ENCODE results near the gene MKX. TPM values are rescaled to one million over a fixed set of nuclear protein-coding genes. Genes with fewer than 3 reads are reported as not detected.

MKX gene
- total and polyA plus RNA-seq, 4 donors = 0.57 to 3.0 (median 2.0) TPM; not detected in 1

DNA sequence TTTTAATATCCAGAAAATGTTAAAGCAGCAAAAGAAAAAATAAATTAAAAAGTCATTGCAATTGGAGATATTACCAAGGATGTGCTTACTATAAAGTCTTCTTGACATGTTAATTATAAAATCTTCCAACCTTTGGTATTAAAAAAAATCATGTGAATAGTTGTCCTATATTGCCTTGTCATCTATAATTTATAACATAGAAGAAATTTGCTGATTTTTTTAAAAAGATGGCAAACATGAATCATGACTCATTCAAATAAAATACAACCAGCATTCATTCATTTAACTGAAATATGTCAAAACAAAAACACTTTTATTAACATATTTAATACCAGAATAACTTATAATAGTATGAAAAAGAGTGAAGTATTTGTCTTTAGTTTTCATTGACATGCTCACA lies 72.6 kb downstream of the MKX start:
- Histone ChIP-seq H3K27me3 (ENCODE audit: control insufficient read depth in 4 of 4, insufficient read depth in 4 of 4, low read length in 3 of 4) (no peaks in the 10 kb centered on the region), H3K36me3 (ENCODE audit: control insufficient read depth in 4 of 4, insufficient read depth in 3 of 4, low read depth in 1 of 4, low read length in 3 of 4) (no peaks in the 10 kb centered on the region), H3K27ac (ENCODE audit: low read depth in 1 of 2, low read length in 2 of 2) (no peak overlapping the region), H3K4me3 (ENCODE audit: low read depth in 1 of 3, low read length in 3 of 3) (no peak overlapping the region), H3K4me1 (ENCODE audit: control insufficient read depth in 4 of 4, insufficient read depth in 4 of 4, low read length in 3 of 4) (no peaks in the 10 kb centered on the region), H3K9me3 (ENCODE audit: control insufficient read depth in 4 of 4, low read length in 3 of 4) (no peaks in the 10 kb centered on the region), H3K9ac (ENCODE audit: low read depth in 1 of 2, low read length in 2 of 2) (no peak overlapping the region)
- no peak for TF ChIP-seq FOXA2 (IDR thresholded peaks at IDR 0.05)
- TF ChIP-seq SP1 (IDR thresholded peaks at IDR 0.05) = no peak
- no peak for TF ChIP-seq FOXA1 (IDR thresholded peaks at IDR 0.05)
- no peak for TF ChIP-seq GABPA (IDR thresholded peaks at IDR 0.05 in 1 of 2, conservative IDR thresholded peaks at IDR 0.05 in 1 of 2)
- DNase-seq (ENCODE audit: low spot score) = no peak

DNA sequence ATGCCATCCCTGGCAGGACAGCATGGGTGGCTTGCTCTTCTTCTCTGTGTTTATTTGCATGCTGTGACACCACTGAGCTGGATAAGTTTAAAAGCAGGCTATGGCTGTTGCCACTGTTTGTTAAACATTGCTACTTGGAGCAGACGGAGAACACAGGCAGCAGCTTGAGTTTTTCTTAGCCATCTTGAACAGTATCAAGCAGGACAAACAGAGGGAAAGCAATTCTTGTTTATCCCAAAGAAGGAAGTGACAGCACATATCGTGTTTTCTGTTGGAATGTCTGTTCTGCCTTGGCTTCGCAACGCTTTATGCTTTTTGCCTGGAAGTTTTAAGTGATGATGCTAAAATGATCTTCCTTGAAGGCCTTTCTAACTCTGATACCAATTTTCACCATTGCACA lies 73.8 kb downstream of the MKX start:
- 82% methylated on average over 4 of the region's 4 CpGs for WGBS
- no peaks in the 10 kb centered on the region for H3K36me3 ChIP-seq (ENCODE audit: control insufficient read depth in 4 of 4, insufficient read depth in 3 of 4, low read depth in 1 of 4, low read length in 3 of 4)
- H3K27ac ChIP-seq (ENCODE audit: low read depth in 1 of 2, low read length in 2 of 2) = no peak overlapping the region
- H3K9ac ChIP-seq (ENCODE audit: low read depth in 1 of 2, low read length in 2 of 2) = no peak overlapping the region
- H3K9me3 ChIP-seq (ENCODE audit: control insufficient read depth in 4 of 4, low read length in 3 of 4) = no peaks in the 10 kb centered on the region
- H3K27me3 ChIP-seq (ENCODE audit: control insufficient read depth in 4 of 4, insufficient read depth in 4 of 4, low read length in 3 of 4) = no peaks in the 10 kb centered on the region
- H3K4me3 ChIP-seq (ENCODE audit: low read depth in 1 of 3, low read length in 3 of 3) = no peak overlapping the region
- no peak for DNase-seq (ENCODE audit: low spot score)
- no peaks in the 10 kb centered on the region for H3K4me1 ChIP-seq (ENCODE audit: control insufficient read depth in 4 of 4, insufficient read depth in 4 of 4, low read length in 3 of 4)
- no peak for TF ChIP-seq TAF1 (conservative IDR thresholded peaks at IDR 0.05)
- no peak for TF ChIP-seq YY1 (IDR thresholded peaks at IDR 0.05)
- TF ChIP-seq HNF4A (conservative IDR thresholded peaks at IDR 0.05) = no peak

DNA sequence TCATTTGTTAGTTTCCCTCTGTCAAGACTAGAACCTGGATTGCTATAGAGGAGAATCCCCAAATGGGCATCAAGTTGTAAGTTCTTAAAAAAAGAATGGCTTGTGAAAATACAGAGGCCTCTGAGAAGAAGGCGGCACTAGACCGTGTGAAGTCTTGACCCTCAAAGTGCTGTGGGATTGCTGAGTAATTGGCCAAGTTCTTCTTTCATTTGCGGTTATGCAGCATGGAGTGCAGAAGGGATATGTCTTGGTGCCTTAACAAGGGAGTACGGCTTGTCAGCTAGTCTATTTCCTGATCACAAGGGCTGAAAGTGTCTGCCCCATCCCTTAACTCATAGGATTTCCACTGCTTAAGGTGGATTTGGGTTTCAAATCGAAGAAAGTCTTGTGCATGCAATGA lies 81.2 kb downstream of the MKX start:
- no peaks in the 10 kb centered on the region for H3K4me1 ChIP-seq (ENCODE audit: control insufficient read depth in 4 of 4, insufficient read depth in 4 of 4, low read length in 3 of 4)
- no peak for DNase-seq (ENCODE audit: low spot score)
- 79% methylated on average over 5 of the region's 5 CpGs for WGBS
- H3K9ac ChIP-seq (ENCODE audit: low read depth in 1 of 2, low read length in 2 of 2) = no peak overlapping the region
- no peak overlapping the region for H3K4me3 ChIP-seq (ENCODE audit: low read depth in 1 of 3, low read length in 3 of 3)
- H3K27me3 ChIP-seq (ENCODE audit: control insufficient read depth in 4 of 4, insufficient read depth in 4 of 4, low read length in 3 of 4) = no peaks in the 10 kb centered on the region
- no peak overlapping the region for H3K27ac ChIP-seq (ENCODE audit: low read depth in 1 of 2, low read length in 2 of 2)
- no peak for TF ChIP-seq FOXA1 (IDR thresholded peaks at IDR 0.05)
- TF ChIP-seq RXRA (IDR thresholded peaks at IDR 0.05) = no peak
- no peak for TF ChIP-seq GABPA (IDR thresholded peaks at IDR 0.05 in 1 of 2, conservative IDR thresholded peaks at IDR 0.05 in 1 of 2)
- TF ChIP-seq HNF4A (conservative IDR thresholded peaks at IDR 0.05) = no peak
- TF ChIP-seq SP1 (IDR thresholded peaks at IDR 0.05) = no peak
- no peak for TF ChIP-seq TAF1 (conservative IDR thresholded peaks at IDR 0.05)
- no peak for TF ChIP-seq RAD21 (IDR thresholded peaks at IDR 0.05)
- no peaks in the 10 kb centered on the region for H3K9me3 ChIP-seq (ENCODE audit: control insufficient read depth in 4 of 4, low read length in 3 of 4)
- no peaks in the 10 kb centered on the region for H3K36me3 ChIP-seq (ENCODE audit: control insufficient read depth in 4 of 4, insufficient read depth in 3 of 4, low read depth in 1 of 4, low read length in 3 of 4)

DNA sequence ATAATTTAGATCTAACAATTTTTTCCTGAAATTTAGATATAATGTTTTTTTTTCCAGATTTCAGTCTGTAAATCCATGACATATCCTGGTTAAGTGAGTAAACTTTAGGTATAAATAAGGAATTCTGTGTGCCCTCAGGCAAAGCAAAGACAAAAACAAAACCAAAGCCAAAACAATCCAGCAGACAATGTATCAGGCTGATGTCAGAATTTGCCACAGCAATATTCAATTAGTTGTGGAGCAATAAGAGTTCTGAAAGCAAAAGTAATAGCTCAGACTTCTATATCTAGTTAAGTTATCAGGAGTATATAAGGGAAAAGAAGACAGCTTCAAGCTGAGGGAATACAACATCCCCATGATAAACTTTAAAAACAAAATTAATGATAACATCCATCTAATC lies 82.0 kb downstream of the MKX start:
- Histone ChIP-seq H3K36me3 (ENCODE audit: control insufficient read depth in 4 of 4, insufficient read depth in 3 of 4, low read depth in 1 of 4, low read length in 3 of 4) (no peaks in the 10 kb centered on the region), H3K27ac (ENCODE audit: low read depth in 1 of 2, low read length in 2 of 2) (no peak overlapping the region), H3K9ac (ENCODE audit: low read depth in 1 of 2, low read length in 2 of 2) (no peak overlapping the region), H3K4me1 (ENCODE audit: control insufficient read depth in 4 of 4, insufficient read depth in 4 of 4, low read length in 3 of 4) (no peaks in the 10 kb centered on the region), H3K27me3 (ENCODE audit: control insufficient read depth in 4 of 4, insufficient read depth in 4 of 4, low read length in 3 of 4) (no peaks in the 10 kb centered on the region), H3K4me3 (ENCODE audit: low read depth in 1 of 3, low read length in 3 of 3) (no peak overlapping the region), H3K9me3 (ENCODE audit: control insufficient read depth in 4 of 4, low read length in 3 of 4) (no peaks in the 10 kb centered on the region)
- TF ChIP-seq, protein P1, sequence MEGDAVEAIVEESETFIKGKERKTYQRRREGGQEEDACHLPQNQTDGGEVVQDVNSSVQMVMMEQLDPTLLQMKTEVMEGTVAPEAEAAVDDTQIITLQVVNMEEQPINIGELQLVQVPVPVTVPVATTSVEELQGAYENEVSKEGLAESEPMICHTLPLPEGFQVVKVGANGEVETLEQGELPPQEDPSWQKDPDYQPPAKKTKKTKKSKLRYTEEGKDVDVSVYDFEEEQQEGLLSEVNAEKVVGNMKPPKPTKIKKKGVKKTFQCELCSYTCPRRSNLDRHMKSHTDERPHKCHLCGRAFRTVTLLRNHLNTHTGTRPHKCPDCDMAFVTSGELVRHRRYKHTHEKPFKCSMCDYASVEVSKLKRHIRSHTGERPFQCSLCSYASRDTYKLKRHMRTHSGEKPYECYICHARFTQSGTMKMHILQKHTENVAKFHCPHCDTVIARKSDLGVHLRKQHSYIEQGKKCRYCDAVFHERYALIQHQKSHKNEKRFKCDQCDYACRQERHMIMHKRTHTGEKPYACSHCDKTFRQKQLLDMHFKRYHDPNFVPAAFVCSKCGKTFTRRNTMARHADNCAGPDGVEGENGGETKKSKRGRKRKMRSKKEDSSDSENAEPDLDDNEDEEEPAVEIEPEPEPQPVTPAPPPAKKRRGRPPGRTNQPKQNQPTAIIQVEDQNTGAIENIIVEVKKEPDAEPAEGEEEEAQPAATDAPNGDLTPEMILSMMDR (IDR thresholded peaks at IDR 0.05; ENCODE audit: low read depth, low read length, missing input control) = no peak
- no peak for TF ChIP-seq HNF4G (IDR thresholded peaks at IDR 0.05)
- no peak for TF ChIP-seq RAD21 (IDR thresholded peaks at IDR 0.05)
- TF ChIP-seq HNF4A (conservative IDR thresholded peaks at IDR 0.05) = no peak
- TF ChIP-seq YY1 (IDR thresholded peaks at IDR 0.05) = no peak
- TF ChIP-seq, protein P2, sequence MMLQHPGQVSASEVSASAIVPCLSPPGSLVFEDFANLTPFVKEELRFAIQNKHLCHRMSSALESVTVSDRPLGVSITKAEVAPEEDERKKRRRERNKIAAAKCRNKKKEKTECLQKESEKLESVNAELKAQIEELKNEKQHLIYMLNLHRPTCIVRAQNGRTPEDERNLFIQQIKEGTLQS (IDR thresholded peaks at IDR 0.05) = no peak
- TF ChIP-seq JUND (IDR thresholded peaks at IDR 0.05) = no peak
- TF ChIP-seq EGR1 (IDR thresholded peaks at IDR 0.05; ENCODE audit: low read depth in 2 of 2) = no peak
- TF ChIP-seq FOXA2 (IDR thresholded peaks at IDR 0.05) = no peak
- no peak for DNase-seq (ENCODE audit: low spot score)

Measured in liver (tissue), 9 donors.